Activated T-cell treated with anti-CD3 and anti-CD28 coated beads, Interleukin-2, amount 50 U/mL, for 24 hours (primary cell): ENCODE results near the gene CCDC87.
A peak's percentile ranks its signal among the peaks of the same experiment; 100 is the strongest.
"Not testable (repeated sequence)": the region's sequence is repeated elsewhere in the genome, so short reads cannot be mapped to it uniquely, and the experiment has no call there.

ENCODE experiments used
- DNase-seq: peaks from one replicate; pipeline ENCODE4 v3.0.0-alpha.2; 2020
- H3K27ac Mint-ChIP-seq: 2 replicates; pipeline ENCODE4 v1.8.0; 2020; ENCODE audit warnings: mild to moderate bottlenecking, mixed read lengths
- H3K27me3 Mint-ChIP-seq: 2 replicates; pipeline ENCODE4 v1.8.0; 2020; ENCODE audit warnings: mixed read lengths
- H3K36me3 Mint-ChIP-seq: 2 replicates; pipeline ENCODE4 v1.8.0; 2020; ENCODE audit warnings: low read depth, mixed read lengths
- H3K4me1 Mint-ChIP-seq: 2 replicates; pipeline ENCODE4 v1.8.0; 2020; ENCODE audit warnings: low read depth, mixed read lengths
- H3K4me3 Mint-ChIP-seq: 2 replicates; pipeline ENCODE4 v1.8.0; 2020; ENCODE audit warnings: mild to moderate bottlenecking, moderate library complexity, mixed read lengths
- H3K9me3 Mint-ChIP-seq: 2 replicates; pipeline ENCODE4 v1.8.0; 2020; ENCODE audit warnings: mixed read lengths

CCDC87 gene

GRCh38 chr11:66592457-66593302, at the start of gene CCDC87, which contains the start of gene CCS:
Gene CCDC87, minus strand, starts transcription at chr11:66593063. Its CDS starts 48 bp downstream, at chr11:66593015.
Gene CCS, plus strand, starts transcription at chr11:66593185. Its CDS starts 77 bp downstream, at chr11:66593262.
- Mint-ChIP-seq H3K27me3 (no peaks in the 10 kb centered on the region), H3K4me1 (peaks cover 28% of the 10 kb centered on the region), H3K4me3 (peak within 1 kb of the TSS; percentile 100), H3K9me3 (no peaks in the 10 kb centered on the region), H3K27ac (peak within 1 kb of the TSS; percentile 99), H3K36me3 (peaks cover 5% of the 10 kb centered on the region)
- peak; percentile 99 for DNase-seq

GRCh38 chr11:66641834-66642233, 49.0 kb upstream of the CCDC87 start:
- DNase-seq = no peak
- Mint-ChIP-seq H3K9me3 (no peaks in the 10 kb centered on the region), H3K36me3 (peaks cover 97% of the 10 kb centered on the region), H3K4me1 (peaks cover 88% of the 10 kb centered on the region), H3K27ac (peak overlapping the region; percentile 98), H3K27me3 (no peaks in the 10 kb centered on the region), H3K4me3 (peak overlapping the region; percentile 96)

- Mint-ChIP-seq H3K4me3 (peak overlapping the region; percentile 96), H3K36me3 (peaks cover 93% of the 10 kb centered on the region), H3K4me1 (peaks cover 78% of the 10 kb centered on the region), H3K27ac (peak overlapping the region; percentile 98)
- DNase-seq = peak; percentile 31
- not testable (repeated sequence) for H3K9me3 Mint-ChIP-seq, H3K27me3 Mint-ChIP-seq
Observed at GRCh38 chr11:66639814-66640340, 47.0 kb upstream of the CCDC87 start.

- H3K27ac Mint-ChIP-seq = peak overlapping the region; percentile 98
- peak overlapping the region; percentile 96 for H3K4me3 Mint-ChIP-seq
- peak; percentile 31 for DNase-seq
- no peaks in the 10 kb centered on the region for H3K27me3 Mint-ChIP-seq
- H3K4me1 Mint-ChIP-seq = peaks cover 77% of the 10 kb centered on the region
- peaks cover 92% of the 10 kb centered on the region for H3K36me3 Mint-ChIP-seq
- H3K9me3 Mint-ChIP-seq = no peaks in the 10 kb centered on the region
Observed at GRCh38 chr11:66639066-66639813, 46.4 kb upstream of the CCDC87 start.

- no peaks in the 10 kb centered on the region for H3K9me3 Mint-ChIP-seq
- peak; percentile 90 for DNase-seq
- H3K27ac Mint-ChIP-seq = peak within 1 kb of the TSS; percentile 98
- H3K4me1 Mint-ChIP-seq = peaks cover 71% of the 10 kb centered on the region
- no peaks in the 10 kb centered on the region for H3K27me3 Mint-ChIP-seq
- peaks cover 91% of the 10 kb centered on the region for H3K36me3 Mint-ChIP-seq
- peak within 1 kb of the TSS; percentile 96 for H3K4me3 Mint-ChIP-seq
Observed at GRCh38 chr11:66638177-66639065, 45.6 kb upstream of the CCDC87 start, which contains the start of gene RBM4. Gene RBM4, plus strand, starts transcription at chr11:66638703. Its CDS starts 1,009 bp downstream, at chr11:66639712.

GRCh38 chr11:66637557-66638176, 44.8 kb upstream of the CCDC87 start:
- DNase-seq = no peak
- peak overlapping the region; percentile 96 for H3K4me3 Mint-ChIP-seq

GRCh38 chr11:66636411-66636810, 43.5 kb upstream of the CCDC87 start:
- Mint-ChIP-seq H3K9me3 (no peaks in the 10 kb centered on the region), H3K4me1 (peaks cover 60% of the 10 kb centered on the region), H3K36me3 (peaks cover 91% of the 10 kb centered on the region), H3K27me3 (no peaks in the 10 kb centered on the region), H3K27ac (peak overlapping the region; percentile 98), H3K4me3 (no peak overlapping the region)
- no peak for DNase-seq

More at GRCh38 chr11:66637557-66638176, 44.8 kb upstream of the CCDC87 start:
- peaks cover 91% of the 10 kb centered on the region for H3K36me3 Mint-ChIP-seq
- H3K4me1 Mint-ChIP-seq = peaks cover 66% of the 10 kb centered on the region
- no peaks in the 10 kb centered on the region for H3K27me3 Mint-ChIP-seq
- H3K27ac Mint-ChIP-seq = peak overlapping the region; percentile 98
- H3K9me3 Mint-ChIP-seq = no peaks in the 10 kb centered on the region

- peaks cover 88% of the 10 kb centered on the region for H3K36me3 Mint-ChIP-seq
- no peak overlapping the region for H3K4me3 Mint-ChIP-seq
- peaks cover 57% of the 10 kb centered on the region for H3K4me1 Mint-ChIP-seq
- H3K27me3 Mint-ChIP-seq = no peaks in the 10 kb centered on the region
- no peaks in the 10 kb centered on the region for H3K9me3 Mint-ChIP-seq
- DNase-seq = no peak
- no peak overlapping the region for H3K27ac Mint-ChIP-seq
Observed at GRCh38 chr11:66632952-66633351, 40.1 kb upstream of the CCDC87 start.

- Mint-ChIP-seq H3K4me3 (no peak overlapping the region), H3K27me3 (no peaks in the 10 kb centered on the region), H3K4me1 (peaks cover 58% of the 10 kb centered on the region), H3K27ac (peak overlapping the region; percentile 60), H3K36me3 (peaks cover 89% of the 10 kb centered on the region), H3K9me3 (no peaks in the 10 kb centered on the region)
- no peak for DNase-seq
Observed at GRCh38 chr11:66631883-66632282, 39.0 kb upstream of the CCDC87 start.

- no peaks in the 10 kb centered on the region for H3K27me3 Mint-ChIP-seq
- H3K4me3 Mint-ChIP-seq = no peak overlapping the region
- peak overlapping the region; percentile 63 for H3K27ac Mint-ChIP-seq
- peaks cover 94% of the 10 kb centered on the region for H3K36me3 Mint-ChIP-seq
- no peaks in the 10 kb centered on the region for H3K9me3 Mint-ChIP-seq
- no peak for DNase-seq
- peaks cover 58% of the 10 kb centered on the region for H3K4me1 Mint-ChIP-seq
Observed at GRCh38 chr11:66629356-66629755, 36.5 kb upstream of the CCDC87 start.

- Mint-ChIP-seq H3K36me3 (peaks cover 95% of the 10 kb centered on the region), H3K4me1 (peaks cover 64% of the 10 kb centered on the region), H3K9me3 (no peaks in the 10 kb centered on the region), H3K27ac (peak overlapping the region; percentile 64), H3K4me3 (no peak overlapping the region), H3K27me3 (no peaks in the 10 kb centered on the region)
- no peak for DNase-seq
Observed at GRCh38 chr11:66628061-66628603, 35.3 kb upstream of the CCDC87 start.

GRCh38 chr11:66626926-66627325, 34.1 kb upstream of the CCDC87 start:
- Mint-ChIP-seq H3K27ac (peak overlapping the region; percentile 62), H3K27me3 (no peaks in the 10 kb centered on the region), H3K4me3 (no peak overlapping the region), H3K4me1 (peaks cover 70% of the 10 kb centered on the region), H3K36me3 (peaks cover 95% of the 10 kb centered on the region), H3K9me3 (no peaks in the 10 kb centered on the region)
- DNase-seq = no peak

- no peak overlapping the region for H3K4me3 Mint-ChIP-seq
- H3K27ac Mint-ChIP-seq = peak overlapping the region; percentile 30
- H3K9me3 Mint-ChIP-seq = no peaks in the 10 kb centered on the region
- peaks cover 73% of the 10 kb centered on the region for H3K4me1 Mint-ChIP-seq
- peaks cover 95% of the 10 kb centered on the region for H3K36me3 Mint-ChIP-seq
- H3K27me3 Mint-ChIP-seq = no peaks in the 10 kb centered on the region
- DNase-seq = no peak
Observed at GRCh38 chr11:66626382-66626781, 33.5 kb upstream of the CCDC87 start.
